DND-41 (cell line): ENCODE results near the gene CACNA1E.

Experiments used
- ATAC-seq: fragments of 200-7000 bp; cut with Tn5 transposase; 3 replicates; pipeline ENCODE4 v1.9.1; 2021; ENCODE audit warnings: low read depth; ENCODE audit not compliant: insufficient read depth
- DNase-seq: peaks from one replicate; pipeline ENCODE4 v3.0.0-alpha.2; 2020
- H2AFZ ChIP-seq: 2 replicates; pipeline ENCODE4 v1.6.0; 2012; ENCODE audit warnings: low read depth, low read length
- H3K27ac ChIP-seq: 2 replicates; pipeline ENCODE4 v1.5.1; 2012; ENCODE audit warnings: low read length, inconsistent platforms
- H3K27me3 ChIP-seq: fragments of 200-600 bp; sonication (generic); 2 replicates; pipeline ENCODE4 v1.6.0; 2012; ENCODE audit warnings: low read length, mild to moderate bottlenecking, inconsistent platforms; ENCODE audit not compliant: insufficient read depth, poor library complexity
- H3K36me3 ChIP-seq: 2 replicates; pipeline ENCODE4 v1.5.1; 2012; ENCODE audit warnings: low read length, inconsistent platforms; ENCODE audit not compliant: insufficient read depth
- H3K4me1 ChIP-seq: 2 replicates; pipeline ENCODE4 v1.5.1; 2012; ENCODE audit warnings: mild to moderate bottlenecking, low read length; ENCODE audit not compliant: insufficient read depth
- H3K4me2 ChIP-seq: 2 replicates; pipeline ENCODE4 v1.6.0; 2012; ENCODE audit warnings: mild to moderate bottlenecking, moderate library complexity, low read length, inconsistent platforms; ENCODE audit not compliant: insufficient read depth
- H3K4me3 ChIP-seq, 2 experiments: fragments of 200-600 bp in 1 of 2; shearing (Covaris generic) in 1 of 2; 2 replicates each; pipeline ENCODE4 v1.5.1; 2012 to 2016; ENCODE audit warnings: inconsistent platforms in 2 of 2, low read length in 2 of 2, mild to moderate bottlenecking in 2 of 2, low read depth in 1 of 2, moderate library complexity in 1 of 2
- H3K79me2 ChIP-seq: 2 replicates; pipeline ENCODE4 v1.6.0; 2012; ENCODE audit warnings: low read length, inconsistent platforms; ENCODE audit not compliant: insufficient read depth
- H3K9ac ChIP-seq: 2 replicates; pipeline ENCODE4 v1.6.0; 2012; ENCODE audit warnings: low read depth, mild to moderate bottlenecking, inconsistent platforms, low read length, moderate library complexity
- H3K9me3 ChIP-seq: 2 replicates; pipeline ENCODE4 v1.5.1; 2012; ENCODE audit warnings: low read length, moderate library complexity, mild to moderate bottlenecking, inconsistent platforms; ENCODE audit not compliant: insufficient read depth, severe bottlenecking
- H4K20me1 ChIP-seq: 2 replicates; pipeline ENCODE4 v1.6.0; 2012; ENCODE audit warnings: low read length; ENCODE audit not compliant: insufficient read depth
- EZH2 ChIP-seq: IDR thresholded peaks from 3 replicates; pipeline ENCODE4 v1.6.1; 2012; ENCODE audit warnings: borderline replicate concordance, low read depth, mild to moderate bottlenecking, moderate library complexity, low read length, inconsistent platforms; ENCODE audit not compliant: severe bottlenecking
- TF ChIP-seq, protein P1 (sequence below): IDR thresholded peaks from 2 replicates; pipeline ENCODE4 v1.5.1; 2012; ENCODE audit warnings: borderline replicate concordance, low read length, moderate library complexity, mild to moderate bottlenecking; ENCODE audit not compliant: poor library complexity, severe bottlenecking; ENCODE audit errors: extremely low read depth

The CACNA1E gene

GRCh38 chr1:181506563-181507353 is 23.4 kb downstream of the CACNA1E start:
- DNase-seq (no peak), ATAC-seq (no peak)
- H3K4me3 ChIP-seq = no peak overlapping the region
- no peaks in the 10 kb centered on the region for H3K79me2 ChIP-seq
- H4K20me1 ChIP-seq = no peaks in the 10 kb centered on the region
- TF ChIP-seq, protein P1, sequence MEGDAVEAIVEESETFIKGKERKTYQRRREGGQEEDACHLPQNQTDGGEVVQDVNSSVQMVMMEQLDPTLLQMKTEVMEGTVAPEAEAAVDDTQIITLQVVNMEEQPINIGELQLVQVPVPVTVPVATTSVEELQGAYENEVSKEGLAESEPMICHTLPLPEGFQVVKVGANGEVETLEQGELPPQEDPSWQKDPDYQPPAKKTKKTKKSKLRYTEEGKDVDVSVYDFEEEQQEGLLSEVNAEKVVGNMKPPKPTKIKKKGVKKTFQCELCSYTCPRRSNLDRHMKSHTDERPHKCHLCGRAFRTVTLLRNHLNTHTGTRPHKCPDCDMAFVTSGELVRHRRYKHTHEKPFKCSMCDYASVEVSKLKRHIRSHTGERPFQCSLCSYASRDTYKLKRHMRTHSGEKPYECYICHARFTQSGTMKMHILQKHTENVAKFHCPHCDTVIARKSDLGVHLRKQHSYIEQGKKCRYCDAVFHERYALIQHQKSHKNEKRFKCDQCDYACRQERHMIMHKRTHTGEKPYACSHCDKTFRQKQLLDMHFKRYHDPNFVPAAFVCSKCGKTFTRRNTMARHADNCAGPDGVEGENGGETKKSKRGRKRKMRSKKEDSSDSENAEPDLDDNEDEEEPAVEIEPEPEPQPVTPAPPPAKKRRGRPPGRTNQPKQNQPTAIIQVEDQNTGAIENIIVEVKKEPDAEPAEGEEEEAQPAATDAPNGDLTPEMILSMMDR = no peak
- no peak for TF ChIP-seq EZH2
- no peak overlapping the region for H3K4me2 ChIP-seq
- peaks cover 4% of the 10 kb centered on the region for H3K27me3 ChIP-seq
- H2AFZ ChIP-seq = no peak overlapping the region
- no peak overlapping the region for H3K9ac ChIP-seq
- H3K4me1 ChIP-seq = no peaks in the 10 kb centered on the region
- no peaks in the 10 kb centered on the region for H3K9me3 ChIP-seq
- no peak overlapping the region for H3K27ac ChIP-seq
- no peaks in the 10 kb centered on the region for H3K36me3 ChIP-seq

DNA sequence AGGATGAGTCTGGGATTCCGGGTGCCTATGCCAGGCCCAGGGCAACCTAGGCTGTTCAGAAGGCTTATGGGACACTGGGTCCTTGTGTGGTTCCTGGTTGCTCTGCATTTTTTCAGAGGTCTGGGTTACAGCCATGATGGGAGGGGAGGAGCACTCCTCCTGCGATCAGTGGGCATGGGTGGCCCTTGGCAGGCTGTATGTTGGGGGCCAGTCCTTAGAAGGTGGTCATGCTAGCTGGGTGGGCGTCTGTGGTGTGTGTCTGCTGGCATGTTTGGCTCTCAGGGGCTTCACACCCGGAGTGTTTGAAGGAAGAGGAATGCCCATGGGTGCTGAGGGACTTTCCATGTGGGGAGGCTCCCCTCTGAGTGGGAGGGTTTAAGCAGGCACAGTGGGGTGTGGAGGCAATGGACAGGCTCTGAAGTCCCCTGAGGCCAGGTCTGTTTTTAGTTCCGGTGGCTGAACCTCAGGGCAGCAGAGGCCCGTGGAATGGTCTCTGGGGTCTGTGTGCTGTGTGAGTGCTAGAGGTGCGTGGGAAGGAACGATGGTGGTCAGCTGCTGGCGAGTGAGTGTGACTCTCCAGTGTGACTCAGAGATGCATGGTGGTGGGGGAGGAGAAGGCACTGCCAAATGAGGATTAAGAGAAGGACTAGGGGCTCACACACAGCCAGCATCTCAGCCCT is 25.3 kb downstream of the CACNA1E start:
- H3K27ac ChIP-seq = no peak overlapping the region
- TF ChIP-seq, protein P1 = no peak
- TF ChIP-seq EZH2 = no peak
- H3K4me2 ChIP-seq = no peak overlapping the region
- H4K20me1 ChIP-seq = no peaks in the 10 kb centered on the region
- H3K4me1 ChIP-seq = no peaks in the 10 kb centered on the region
- no peak for DNase-seq
- no peak for ATAC-seq
- H3K4me3 ChIP-seq = no peak overlapping the region
- no peaks in the 10 kb centered on the region for H3K79me2 ChIP-seq
- H2AFZ ChIP-seq = no peak overlapping the region
- H3K9me3 ChIP-seq = no peaks in the 10 kb centered on the region
- peaks cover 9% of the 10 kb centered on the region for H3K27me3 ChIP-seq
- H3K9ac ChIP-seq = no peak overlapping the region
- H3K36me3 ChIP-seq = no peaks in the 10 kb centered on the region

- no peaks in the 10 kb centered on the region for H3K36me3 ChIP-seq
- H3K9ac ChIP-seq = no peak overlapping the region
- DNase-seq (no peak), ATAC-seq (no peak)
- no peak overlapping the region for H3K4me2 ChIP-seq
- H4K20me1 ChIP-seq = no peaks in the 10 kb centered on the region
- H3K79me2 ChIP-seq = no peaks in the 10 kb centered on the region
- no peak overlapping the region for H3K27ac ChIP-seq
- H3K4me3 ChIP-seq = no peak overlapping the region
- H3K27me3 ChIP-seq = peaks cover 19% of the 10 kb centered on the region
- H3K4me1 ChIP-seq = no peaks in the 10 kb centered on the region
- H3K9me3 ChIP-seq = no peaks in the 10 kb centered on the region
- TF ChIP-seq, protein P1 = no peak
- no peak for TF ChIP-seq EZH2
- no peak overlapping the region for H2AFZ ChIP-seq
Measured at GRCh38 chr1:181513786-181514297, 30.5 kb downstream of the CACNA1E start.
